Mesenchymal stem cell (in vitro differentiated cells and primary cell): ENCODE measurements around the gene TNFAIP8. TPM values are rescaled to one million over a fixed set of nuclear protein-coding genes. Genes with fewer than 3 reads are reported as not detected.

Experiments used
- DNase-seq: peaks from one replicate; pipeline ENCODE4 v3.0.0-alpha.2; 2013
- H2AFZ ChIP-seq: one replicate; pipeline ENCODE4 v1.6.1; 2013; ENCODE audit warnings: low read depth, mild to moderate bottlenecking, control low read depth, inconsistent platforms, low read length, moderate library complexity
- H2AK5ac ChIP-seq: 2 replicates; pipeline ENCODE4 v1.6.1; 2013; ENCODE audit warnings: low read length, moderate library complexity, mild to moderate bottlenecking, inconsistent platforms; ENCODE audit not compliant: severe bottlenecking
- H2BK120ac ChIP-seq: one replicate; pipeline ENCODE4 v1.6.1; 2013; ENCODE audit warnings: low read depth, mild to moderate bottlenecking, inconsistent platforms, low read length, moderate library complexity
- H2BK12ac ChIP-seq, 2 experiments: one replicate each; pipeline ENCODE4 v1.6.1; 2013; ENCODE audit warnings: inconsistent platforms in 2 of 2, low read length in 2 of 2, mild to moderate bottlenecking in 2 of 2, moderate library complexity in 2 of 2, control low read depth in 1 of 2
- H2BK15ac ChIP-seq: one replicate; pipeline ENCODE4 v1.6.1; 2013; ENCODE audit warnings: mild to moderate bottlenecking, low read depth, inconsistent platforms; ENCODE audit not compliant: poor library complexity, severe bottlenecking
- H2BK5ac ChIP-seq: 2 replicates; pipeline ENCODE4 v1.6.1; 2013; ENCODE audit warnings: low read depth, mild to moderate bottlenecking, low read length, control low read depth, inconsistent platforms; ENCODE audit not compliant: poor library complexity, severe bottlenecking
- H3K14ac ChIP-seq, 2 experiments: one replicate each; pipeline ENCODE4 v1.6.1; 2013; ENCODE audit warnings: inconsistent platforms in 2 of 2, low read length in 2 of 2, control low read depth in 1 of 2, mild to moderate bottlenecking in 1 of 2, moderate library complexity in 1 of 2
- H3K18ac ChIP-seq, 2 experiments: one replicate each; pipeline ENCODE4 v1.6.1; 2013; ENCODE audit warnings: inconsistent platforms in 2 of 2, low read length in 2 of 2, control low read depth in 1 of 2, low read depth in 1 of 2, mild to moderate bottlenecking in 1 of 2
- H3K23ac ChIP-seq, 2 experiments: one replicate each; pipeline ENCODE4 v1.6.1; 2013; ENCODE audit warnings: inconsistent platforms in 2 of 2, low read length in 2 of 2, mild to moderate bottlenecking in 2 of 2, moderate library complexity in 2 of 2, control low read depth in 1 of 2
- H3K27ac ChIP-seq: 2 replicates; pipeline ENCODE4 v1.5.1; 2013; ENCODE audit warnings: mild to moderate bottlenecking, moderate library complexity, low read length, control low read depth, inconsistent platforms; ENCODE audit not compliant: poor library complexity, severe bottlenecking
- H3K27me3 ChIP-seq, 2 experiments: 2 replicates each; pipeline versions ENCODE4 v1.6.1 to v1.7.0; 2013; ENCODE audit warnings: low read length in 2 of 2, mild to moderate bottlenecking in 2 of 2, moderate library complexity in 2 of 2, control low read depth in 1 of 2, inconsistent platforms in 1 of 2; ENCODE audit not compliant: control insufficient read depth in 1 of 2, insufficient read depth in 1 of 2
- H3K36me3 ChIP-seq, 2 experiments: 2 replicates each; pipeline versions ENCODE4 v1.6.1 to v1.7.0; 2013; ENCODE audit warnings: low read length in 2 of 2, control low read depth in 1 of 2, inconsistent platforms in 1 of 2, low read depth in 1 of 2, mild to moderate bottlenecking in 1 of 2; ENCODE audit not compliant: insufficient read depth in 2 of 2, control insufficient read depth in 1 of 2
- H3K4ac ChIP-seq, 2 experiments: one replicate each; pipeline ENCODE4 v1.6.1; 2013; ENCODE audit warnings: inconsistent platforms in 2 of 2, low read length in 2 of 2, mild to moderate bottlenecking in 2 of 2, moderate library complexity in 2 of 2, control low read depth in 1 of 2, low read depth in 1 of 2
- H3K4me1 ChIP-seq: 2 replicates; pipeline ENCODE4 v1.6.1; 2013; ENCODE audit warnings: low read depth, low read length, control low read depth; ENCODE audit not compliant: control insufficient read depth, insufficient read depth
- H3K4me2 ChIP-seq: 2 replicates; pipeline ENCODE4 v1.6.1; 2013; ENCODE audit warnings: low read length, mild to moderate bottlenecking, inconsistent platforms; ENCODE audit not compliant: poor library complexity, severe bottlenecking
- H3K4me3 ChIP-seq, 2 experiments: 2 replicates each; pipeline versions ENCODE4 v1.5.1 to v1.7.0; 2013; ENCODE audit warnings: low read length in 2 of 2, mild to moderate bottlenecking in 2 of 2, control low read depth in 1 of 2, low read depth in 1 of 2; ENCODE audit not compliant: insufficient read depth in 1 of 2
- H3K79me1 ChIP-seq: replicated peaks from 2 replicates; pipeline ENCODE4 v1.6.1; 2013; ENCODE audit warnings: mild to moderate bottlenecking, control low read depth, low read length, inconsistent platforms; ENCODE audit not compliant: poor library complexity, severe bottlenecking
- H3K9ac ChIP-seq: 2 replicates; pipeline ENCODE4 v1.7.0; 2013; ENCODE audit warnings: mild to moderate bottlenecking, low read length, moderate library complexity
- H3K9me3 ChIP-seq: 2 replicates; pipeline ENCODE4 v1.7.0; 2013; ENCODE audit warnings: mild to moderate bottlenecking, low read length; ENCODE audit not compliant: control insufficient read depth
- H4K8ac ChIP-seq: one replicate; pipeline ENCODE4 v1.6.1; 2013; ENCODE audit warnings: inconsistent platforms, mild to moderate bottlenecking, low read length, moderate library complexity
- H4K91ac ChIP-seq: one replicate; pipeline ENCODE4 v1.6.1; 2013; ENCODE audit warnings: mild to moderate bottlenecking, low read length, inconsistent platforms
- WGBS: methylation state at CpG from one replicate; pipeline ENCODE4 v1.1.7; 2013; ENCODE audit warnings: mixed read lengths; 5-methylcytosine and 5-hydroxymethylcytosine counted together
- small RNA-seq: library from polyadenylated mRNA; stranded (forward); fragments of <200 nt; extraction: miRNeasy Mini kit (QIAGEN cat#:217004); gene quantifications from one replicate; pipeline ENCODE3, GENCODE V24; 2013; ENCODE audit warnings: low read depth

The TNFAIP8 gene

GRCh38 chr5:119445544-119445943, 89.7 kb downstream of the TNFAIP8 start:
- H3K4me2 ChIP-seq: no peak overlapping the region
- no peak overlapping the region for H3K4ac ChIP-seq
- H3K36me3 ChIP-seq: no peaks in the 10 kb centered on the region
- no peak overlapping the region for H2BK120ac ChIP-seq
- peak overlapping the region in 1 of 2 experiments; percentile 80 for H3K23ac ChIP-seq
- no peak overlapping the region for H3K4me3 ChIP-seq
- no peak overlapping the region for H3K9ac ChIP-seq
- no peak overlapping the region for H2AFZ ChIP-seq
- H3K14ac ChIP-seq: no peak overlapping the region
- H2BK5ac ChIP-seq: no peak overlapping the region
- no peak overlapping the region for H4K91ac ChIP-seq
- peak overlapping the region in 1 of 2 experiments; percentile 34 for H3K18ac ChIP-seq
- H3K4me1 ChIP-seq: no peaks in the 10 kb centered on the region
- no peaks in the 10 kb centered on the region for H3K27me3 ChIP-seq
- DNase-seq: no peak
- no peaks in the 10 kb centered on the region for H3K79me1 ChIP-seq
- no peak overlapping the region for H2BK12ac ChIP-seq
- H2AK5ac ChIP-seq: no peak overlapping the region
- WGBS: 84% methylated on average over 7 of the region's 13 CpGs
- no peak overlapping the region for H4K8ac ChIP-seq
- peaks cover 6% of the 10 kb centered on the region for H3K9me3 ChIP-seq
- H2BK15ac ChIP-seq: no peak overlapping the region
- H3K27ac ChIP-seq: no peak overlapping the region

Small RNA genes lying within 50 kb of the gene (small RNA-seq; reads per million reads assigned to genes)
- not detected for gene RN7SL174P
- not detected for gene RNA5SP190
